HG03108 (cell line): ENCODE data around the gene C5AR1.
A peak's percentile ranks its signal among the peaks of the same experiment; 100 is the strongest.
"Not testable (repeated sequence)": the region's sequence is repeated elsewhere in the genome, so short reads cannot be mapped to it uniquely, and the experiment has no call there.

Source experiments
- ATAC-seq: cut with Tn5 transposase; IDR thresholded peaks from one replicate; pipeline ENCODE4 v1.9.1; 2021; ENCODE audit warnings: moderate library complexity; ENCODE audit not compliant: unreplicated experiment

C5AR1 gene

GRCh38 chr19:47309608-47310007 is at the start of gene C5AR1:
TSS of gene C5AR1 (plus strand) at chr19:47309861. CDS start at chr19:47309896, 35 bp downstream.
- ATAC-seq, result no peak

- ATAC-seq, result no peak
These were observed 49.2 kb upstream of the C5AR1 start for GRCh38 chr19:47260476-47260875.

GRCh38 chr19:47261946-47262793 is 47.5 kb upstream of the C5AR1 start:
- ATAC-seq, result peak; percentile 68

- no peak for ATAC-seq
These were observed 45.0 kb upstream of the C5AR1 start for GRCh38 chr19:47264629-47265028.

- ATAC-seq, result no peak
These were observed 43.2 kb upstream of the C5AR1 start for GRCh38 chr19:47266401-47266941.

- no peak for ATAC-seq
These were observed 42.3 kb upstream of the C5AR1 start for GRCh38 chr19:47267350-47267759.

GRCh38 chr19:47268028-47268427 is 41.6 kb upstream of the C5AR1 start:
- ATAC-seq, result no peak

GRCh38 chr19:47269596-47269995 is 40.1 kb upstream of the C5AR1 start:
- no peak for ATAC-seq

- ATAC-seq, result no peak
These were observed 39.3 kb upstream of the C5AR1 start for GRCh38 chr19:47270408-47270807.

GRCh38 chr19:47271949-47272348 is 37.7 kb upstream of the C5AR1 start:
- no peak for ATAC-seq

- no peak for ATAC-seq
These were observed 37.0 kb upstream of the C5AR1 start for GRCh38 chr19:47272448-47273312.

GRCh38 chr19:47273313-47274070 is 36.2 kb upstream of the C5AR1 start:
- ATAC-seq, result peak; percentile 71

- peak; percentile 38 for ATAC-seq
These were observed 35.4 kb upstream of the C5AR1 start, which contains the start of gene INAFM1 for GRCh38 chr19:47274071-47274890. TSS of gene INAFM1 (plus strand) at chr19:47274885. CDS start at chr19:47274920, 35 bp downstream.

GRCh38 chr19:47274891-47275761 is 34.5 kb upstream of the C5AR1 start:
- peak; percentile 10 for ATAC-seq

GRCh38 chr19:47275791-47276461 is 33.7 kb upstream of the C5AR1 start:
- no peak for ATAC-seq

GRCh38 chr19:47276513-47276912 is 33.1 kb upstream of the C5AR1 start:
- ATAC-seq, result not testable (repeated sequence)

- no peak for ATAC-seq
These were observed 29.4 kb upstream of the C5AR1 start for GRCh38 chr19:47280183-47280797.
